ENCODE results near the gene TMEM167B.

- no peak for TF ChIP-seq TAF1 (conservative IDR thresholded peaks at IDR 0.05)
- peak; percentile 94 for TF ChIP-seq CTCF (IDR thresholded peaks at IDR 0.05; ENCODE audit: low read depth, low read length, missing input control)
- TF ChIP-seq RAD21 (IDR thresholded peaks at IDR 0.05), result peak; percentile 84 to 91
- TF ChIP-seq MAX (IDR thresholded peaks at IDR 0.05), result no peak
- no peak for TF ChIP-seq ZBTB33 (IDR thresholded peaks at IDR 0.05)
- no peak for TF ChIP-seq REST (IDR thresholded peaks at IDR 0.05)
- TF ChIP-seq GABPA (IDR thresholded peaks at IDR 0.05 in 1 of 2, conservative IDR thresholded peaks at IDR 0.05 in 1 of 2), result no peak
- TF ChIP-seq YY1 (IDR thresholded peaks at IDR 0.05), result no peak
- TF ChIP-seq ATF3 (IDR thresholded peaks at IDR 0.05), result no peak
- no peak for TF ChIP-seq FOXA1 (IDR thresholded peaks at IDR 0.05)
- TF ChIP-seq JUND (IDR thresholded peaks at IDR 0.05), result no peak
- no peak for TF ChIP-seq HNF4G (IDR thresholded peaks at IDR 0.05)
- no peak for TF ChIP-seq SP1 (IDR thresholded peaks at IDR 0.05)
- no peak for TF ChIP-seq RXRA (IDR thresholded peaks at IDR 0.05)
These were observed 22.2 kb downstream of the TMEM167B start for GRCh38 chr1:109112652-109113285.

Measured in liver (tissue), 3 donors.